ENCODE results near the gene MTMR3. TPM values are rescaled to one million over a fixed set of nuclear protein-coding genes. Genes with fewer than 3 reads are reported as not detected.

Gene MTMR3
- total and polyA plus RNA-seq, 2 of the 8 experiments (the other 6 are each of a cell fraction or from before 2014, with no cell fraction given) = 16.9 to 18.5 TPM

DNA sequence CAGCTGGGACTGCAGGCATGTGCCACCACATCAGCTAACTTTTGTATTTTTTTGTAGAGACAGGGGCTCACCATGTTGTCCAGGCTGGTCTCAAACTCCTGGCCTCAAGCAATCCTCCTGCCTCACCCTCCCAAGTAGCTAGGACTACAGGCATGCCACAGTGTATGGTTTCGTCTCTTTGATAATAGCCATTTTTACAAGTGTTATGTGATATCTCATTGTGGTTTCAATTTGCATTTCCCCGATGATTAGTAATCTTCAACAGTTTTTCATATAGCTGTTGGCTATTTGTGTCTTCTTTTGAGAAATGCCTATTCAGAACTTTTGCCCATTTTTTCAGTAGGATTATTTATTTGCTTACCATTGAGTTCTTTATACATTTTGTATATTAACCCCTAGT lies 9.0 kb upstream of the MTMR3 start (continued):
- no peak for TF ChIP-seq CBX5 (IDR thresholded peaks at IDR 0.05; ENCODE audit: low read depth, low read length)
- TF ChIP-seq EZH2 (IDR thresholded peaks at IDR 0.05; ENCODE audit: low read depth, low read length, severe bottlenecking) = no peak
- TF ChIP-seq ZNF274 (IDR thresholded peaks at IDR 0.05; ENCODE audit: borderline replicate concordance, extremely low read depth, low read length) = no peak
- no peak for TF ChIP-seq SAP30 (IDR thresholded peaks at IDR 0.05; ENCODE audit: insufficient read depth, insufficient replicate concordance, low read length)
- TF ChIP-seq JUND (IDR thresholded peaks at IDR 0.05; ENCODE audit: low read length) = no peak
- TF ChIP-seq SP2 (IDR thresholded peaks at IDR 0.05; ENCODE audit: low read length) = no peak
- TF ChIP-seq RBBP5 (IDR thresholded peaks at IDR 0.05; ENCODE audit: borderline replicate concordance, low read depth, low read length) = no peak
- TF ChIP-seq SP1 (IDR thresholded peaks at IDR 0.05; ENCODE audit: low read depth, low read length) = no peak
- no peak for TF ChIP-seq JUN (IDR thresholded peaks at IDR 0.05; ENCODE audit: low read depth, low read length)
